ENCODE measurements around the gene LARP4B.

DNA sequence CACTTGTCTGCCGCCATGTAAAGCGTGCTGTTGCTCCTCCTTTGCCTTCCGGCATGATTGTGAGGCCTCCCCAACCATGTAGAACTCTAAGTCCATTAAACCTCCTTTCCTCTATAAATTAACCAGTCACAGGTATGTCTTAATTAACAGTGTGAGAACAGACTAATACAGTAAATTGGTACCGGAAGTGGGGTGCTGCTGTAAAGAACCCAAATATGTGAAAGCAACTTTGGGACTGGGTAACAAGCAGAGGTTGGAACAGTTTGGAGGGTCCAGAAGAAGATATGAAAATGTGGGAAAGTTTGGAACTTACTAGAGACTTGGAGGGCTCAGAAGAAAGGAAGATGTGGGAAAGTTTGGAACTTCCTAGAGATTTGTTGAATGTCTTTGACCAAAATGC is 135.3 kb downstream of the LARP4B start:
- TF ChIP-seq POLR2AphosphoS5 (IDR thresholded peaks at IDR 0.05) (no peak), POLR2A (IDR thresholded peaks at IDR 0.05) (no peak)
- TF ChIP-seq, protein P1, sequence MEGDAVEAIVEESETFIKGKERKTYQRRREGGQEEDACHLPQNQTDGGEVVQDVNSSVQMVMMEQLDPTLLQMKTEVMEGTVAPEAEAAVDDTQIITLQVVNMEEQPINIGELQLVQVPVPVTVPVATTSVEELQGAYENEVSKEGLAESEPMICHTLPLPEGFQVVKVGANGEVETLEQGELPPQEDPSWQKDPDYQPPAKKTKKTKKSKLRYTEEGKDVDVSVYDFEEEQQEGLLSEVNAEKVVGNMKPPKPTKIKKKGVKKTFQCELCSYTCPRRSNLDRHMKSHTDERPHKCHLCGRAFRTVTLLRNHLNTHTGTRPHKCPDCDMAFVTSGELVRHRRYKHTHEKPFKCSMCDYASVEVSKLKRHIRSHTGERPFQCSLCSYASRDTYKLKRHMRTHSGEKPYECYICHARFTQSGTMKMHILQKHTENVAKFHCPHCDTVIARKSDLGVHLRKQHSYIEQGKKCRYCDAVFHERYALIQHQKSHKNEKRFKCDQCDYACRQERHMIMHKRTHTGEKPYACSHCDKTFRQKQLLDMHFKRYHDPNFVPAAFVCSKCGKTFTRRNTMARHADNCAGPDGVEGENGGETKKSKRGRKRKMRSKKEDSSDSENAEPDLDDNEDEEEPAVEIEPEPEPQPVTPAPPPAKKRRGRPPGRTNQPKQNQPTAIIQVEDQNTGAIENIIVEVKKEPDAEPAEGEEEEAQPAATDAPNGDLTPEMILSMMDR (IDR thresholded peaks at IDR 0.05), result no peak

Data from breast epithelium (tissue), 3 donors.